Measurements from ENCODE around the gene MAEA. TPM values are rescaled to one million over a fixed set of nuclear protein-coding genes. Genes with fewer than 3 reads are reported as not detected.

MAEA gene
- total and polyA plus RNA-seq, 12 donors: 39.1 to 72.8 (median 50.3) TPM

DNA sequence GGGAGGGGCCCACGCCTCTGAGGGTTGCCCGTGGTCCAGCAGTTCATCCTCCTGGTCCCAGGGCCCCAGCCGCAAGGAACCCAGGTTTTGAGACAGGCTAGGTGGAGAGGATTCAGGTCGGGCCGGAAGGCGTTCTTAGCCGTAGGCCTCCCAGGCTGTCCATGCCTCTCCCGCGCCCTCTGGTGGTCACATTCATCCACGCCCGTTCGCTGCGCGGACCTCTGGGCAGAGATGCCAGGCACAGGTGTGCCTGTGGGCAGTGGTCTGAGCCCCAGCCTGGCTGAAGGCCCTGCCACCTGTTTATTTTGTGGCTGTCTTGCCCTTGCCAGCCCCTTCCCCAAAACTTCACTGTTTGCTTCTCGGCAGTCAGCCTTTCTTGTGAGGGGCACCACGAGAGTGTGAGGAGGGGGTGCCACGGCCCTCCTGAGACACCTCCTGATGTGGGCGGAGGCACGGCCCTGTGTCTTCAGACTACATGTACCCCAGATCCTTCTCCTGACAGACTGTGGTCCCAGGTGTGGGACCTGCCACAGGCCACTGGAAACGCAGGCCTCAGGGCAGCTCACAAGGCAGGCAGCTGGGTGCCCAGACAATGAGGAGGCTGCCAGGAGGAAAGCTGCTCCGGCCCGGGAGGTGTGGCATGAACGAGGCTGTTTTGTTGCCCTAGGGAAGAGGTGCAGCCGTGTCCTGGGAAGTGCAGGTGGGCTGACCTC, 62.3 kb downstream of the MAEA start:
- Histone ChIP-seq H3K36me3 (peaks cover 0 to 51% (median 8%) of the 10 kb centered on the region in 9 donors), H3K9me3 (no peaks in the 10 kb centered on the region), H3K27ac (peak overlapping the region in 2 of 10 donors; percentile 26 to 36), H3K27me3 (no peaks in the 10 kb centered on the region), H3K4me1 (peaks cover 0 to 24% (median 13%) of the 10 kb centered on the region in 9 donors), H3K4me3 (no peak overlapping the region)
- TF ChIP-seq, protein P1, sequence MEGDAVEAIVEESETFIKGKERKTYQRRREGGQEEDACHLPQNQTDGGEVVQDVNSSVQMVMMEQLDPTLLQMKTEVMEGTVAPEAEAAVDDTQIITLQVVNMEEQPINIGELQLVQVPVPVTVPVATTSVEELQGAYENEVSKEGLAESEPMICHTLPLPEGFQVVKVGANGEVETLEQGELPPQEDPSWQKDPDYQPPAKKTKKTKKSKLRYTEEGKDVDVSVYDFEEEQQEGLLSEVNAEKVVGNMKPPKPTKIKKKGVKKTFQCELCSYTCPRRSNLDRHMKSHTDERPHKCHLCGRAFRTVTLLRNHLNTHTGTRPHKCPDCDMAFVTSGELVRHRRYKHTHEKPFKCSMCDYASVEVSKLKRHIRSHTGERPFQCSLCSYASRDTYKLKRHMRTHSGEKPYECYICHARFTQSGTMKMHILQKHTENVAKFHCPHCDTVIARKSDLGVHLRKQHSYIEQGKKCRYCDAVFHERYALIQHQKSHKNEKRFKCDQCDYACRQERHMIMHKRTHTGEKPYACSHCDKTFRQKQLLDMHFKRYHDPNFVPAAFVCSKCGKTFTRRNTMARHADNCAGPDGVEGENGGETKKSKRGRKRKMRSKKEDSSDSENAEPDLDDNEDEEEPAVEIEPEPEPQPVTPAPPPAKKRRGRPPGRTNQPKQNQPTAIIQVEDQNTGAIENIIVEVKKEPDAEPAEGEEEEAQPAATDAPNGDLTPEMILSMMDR (IDR thresholded peaks at IDR 0.05): peak; percentile 87 to 99 (median 94)
- ATAC-seq (peak in 5 of 8 donors; percentile 15 to 43 (median 37)), DNase-seq (peak; percentile 81 to 86)
- intact Hi-C loops (cut with DNase I): loop anchor here (1.0 to 10.0 kb wide), 10 partner anchors 97 to 375 kb away; partner anchors contain the start of genes TACC3 (in 3 of the 10) and TMEM129 (in 3 of the 10)
- WGBS, 2 donors: 39 to 41% methylated on average over 24 of the region's 24 CpGs

DNA sequence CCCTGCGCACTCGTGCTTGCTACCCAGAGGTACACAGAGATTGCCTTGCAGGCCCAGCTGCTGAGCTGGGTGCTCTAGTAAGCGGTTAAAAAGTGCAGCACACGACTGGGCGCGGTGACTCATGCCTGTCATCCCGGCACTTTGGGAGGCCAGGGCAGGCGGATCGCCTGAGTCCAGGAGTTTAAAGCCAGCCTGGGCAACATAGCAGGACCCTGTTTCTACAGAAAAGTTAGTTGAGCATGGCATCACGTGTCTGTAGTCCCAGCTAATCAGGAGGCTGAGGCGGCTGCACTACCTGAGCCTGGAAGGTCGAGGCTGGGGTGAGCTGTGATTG, 62.8 kb downstream of the MAEA start:
- Histone ChIP-seq H3K27ac (no peak overlapping the region), H3K9me3 (no peaks in the 10 kb centered on the region), H3K4me3 (no peak overlapping the region), H3K36me3 (peaks cover 0 to 54% (median 8%) of the 10 kb centered on the region in 9 donors), H3K4me1 (peaks cover 0 to 25% (median 13%) of the 10 kb centered on the region in 9 donors), H3K27me3 (no peaks in the 10 kb centered on the region)
- ATAC-seq: no peak
- TF ChIP-seq, protein P1 (IDR thresholded peaks at IDR 0.05): no peak
- no peak for DNase-seq
- intact Hi-C loops (cut with DNase I): loop anchor here in 9 of 10 donors (1.0 to 10.0 kb wide), 10 partner anchors 98 to 375 kb away; partner anchors contain the start of genes TACC3 (in 3 of the 9) and TMEM129 (in 3 of the 9)
- WGBS, 2 donors: 91 to 94% methylated on average over 12 of the region's 12 CpGs

DNA sequence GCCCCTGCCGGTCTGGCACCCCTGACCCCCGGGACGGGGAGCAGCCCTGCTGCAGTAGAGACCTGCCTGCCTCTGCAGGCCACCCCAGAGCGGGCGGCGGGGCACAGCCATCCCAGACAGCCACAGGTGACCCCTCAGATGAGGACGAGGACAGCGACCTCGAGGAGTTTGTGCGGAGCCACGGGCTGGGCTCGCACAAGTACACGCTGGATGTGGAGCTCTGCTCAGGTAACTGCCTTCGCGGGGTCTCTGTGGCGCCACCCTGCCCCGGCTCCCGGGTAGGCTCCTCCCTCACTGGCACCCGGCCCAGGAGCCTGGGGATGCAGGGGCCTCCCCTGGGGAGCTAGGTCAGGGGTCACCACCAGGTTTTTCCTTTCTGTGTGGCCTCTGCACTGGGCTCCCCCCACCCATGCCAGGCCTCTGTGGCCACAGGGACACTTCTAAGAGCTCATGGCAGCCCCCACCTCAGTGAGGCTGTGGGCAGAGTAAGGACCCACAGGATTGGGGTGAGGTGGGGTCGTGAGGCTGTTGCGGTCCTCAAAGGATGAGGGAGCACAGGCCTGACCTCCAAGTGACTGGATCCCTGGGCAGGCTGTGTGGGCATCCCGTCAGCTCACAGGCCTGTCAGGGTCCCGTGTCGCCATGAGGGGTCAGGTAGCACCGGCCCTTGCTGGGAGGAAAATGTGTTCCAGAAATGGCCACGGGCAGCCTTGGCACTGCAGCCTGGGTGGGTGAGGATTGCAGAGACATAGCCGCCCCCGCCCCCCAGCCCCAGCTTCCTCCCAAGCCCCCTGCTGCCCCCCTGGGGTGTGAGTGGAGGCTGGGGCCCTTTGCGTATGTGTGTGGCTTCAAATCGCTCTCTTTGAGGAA, 63.7 kb downstream of the MAEA start:
- Histone ChIP-seq H3K27me3 (no peaks in the 10 kb centered on the region), H3K9me3 (no peaks in the 10 kb centered on the region), H3K4me1 (peaks cover 0 to 18% (median 6%) of the 10 kb centered on the region in 9 donors), H3K27ac (no peak overlapping the region), H3K36me3 (peaks cover 0 to 62% (median 8%) of the 10 kb centered on the region in 9 donors), H3K4me3 (no peak overlapping the region)
- intact Hi-C loops (cut with DNase I): loop anchor here in 9 of 10 donors (2.0 to 10.0 kb wide), 9 partner anchors 99 to 374 kb away; partner anchors contain the start of genes TACC3 (in 3 of the 9) and TMEM129 (in 3 of the 9)
- peak in 1 of 2 donors; percentile 11 for DNase-seq
- TF ChIP-seq, protein P1 (IDR thresholded peaks at IDR 0.05): no peak
- ATAC-seq: no peak
- WGBS, 2 donors: 91 to 94% methylated on average over 30 of the region's 30 CpGs
